ENCODE results near the gene ELOB. TPM values are rescaled to one million over a fixed set of nuclear protein-coding genes. Genes with fewer than 3 reads are reported as not detected.

ELOB gene
- total RNA-seq, 1 donor from 2014 or later, result 530 TPM

GRCh38 chr16:2752035-2752849 is 24.8 kb downstream of the ELOB start, which contains the start of gene SRRM2:
Gene SRRM2, plus strand, starts transcription at chr16:2752638. Its CDS starts 3,727 bp downstream, at chr16:2756365.
- H3K27ac ChIP-seq, result peak within 1 kb of the TSS; percentile 98
- no peaks in the 10 kb centered on the region for H3K9me3 ChIP-seq
- TF ChIP-seq POLR2AphosphoS5 (IDR thresholded peaks at IDR 0.05; ENCODE audit: insufficient read depth in 1 of 2, low read depth in 1 of 2) (peak; percentile 94 to 95), POLR2A (IDR thresholded peaks at IDR 0.05) (peak; percentile 68 to 99), CTCF (IDR thresholded peaks at IDR 0.05) (no peak)
- intact Hi-C loops (cut with DNase I), result no loop called here
- H3K4me1 ChIP-seq, result peaks cover 48% of the 10 kb centered on the region
- no peaks in the 10 kb centered on the region for H3K27me3 ChIP-seq
- peak within 1 kb of the TSS; percentile 80 to 97 for H3K4me3 ChIP-seq
- H3K36me3 ChIP-seq, result peaks cover 0 to 9% of the 10 kb centered on the region in 2 donors
- DNase-seq (ENCODE audit: extremely low spot score in 2 of 2), result peak in 1 of 2 donors; percentile 96

- intact Hi-C loops (cut with DNase I), result no loop called here
- Histone ChIP-seq H3K4me1 (peaks cover 42% of the 10 kb centered on the region), H3K4me3 (peak overlapping the region; percentile 80 to 97), H3K27ac (peak overlapping the region; percentile 98), H3K27me3 (no peaks in the 10 kb centered on the region), H3K9me3 (no peaks in the 10 kb centered on the region), H3K36me3 (peaks cover 0 to 6% of the 10 kb centered on the region in 2 donors)
- TF ChIP-seq POLR2A (IDR thresholded peaks at IDR 0.05) (no peak), CTCF (IDR thresholded peaks at IDR 0.05) (no peak), POLR2AphosphoS5 (IDR thresholded peaks at IDR 0.05; ENCODE audit: insufficient read depth in 1 of 2, low read depth in 1 of 2) (no peak)
- no peak for DNase-seq (ENCODE audit: extremely low spot score in 2 of 2)
Measured at GRCh38 chr16:2751577-2752034, 25.5 kb downstream of the ELOB start.

- Histone ChIP-seq H3K4me3 (no peak overlapping the region), H3K27me3 (no peaks in the 10 kb centered on the region), H3K36me3 (no peaks in the 10 kb centered on the region), H3K9me3 (no peaks in the 10 kb centered on the region), H3K4me1 (peaks cover 25% of the 10 kb centered on the region), H3K27ac (no peak overlapping the region)
- DNase-seq (ENCODE audit: extremely low spot score in 2 of 2), result no peak
- intact Hi-C loops (cut with DNase I), result no loop called here
- no peak for TF ChIP-seq POLR2A (IDR thresholded peaks at IDR 0.05)
- TF ChIP-seq CTCF (IDR thresholded peaks at IDR 0.05), result no peak
- no peak for TF ChIP-seq POLR2AphosphoS5 (IDR thresholded peaks at IDR 0.05; ENCODE audit: insufficient read depth in 1 of 2, low read depth in 1 of 2)
Measured at GRCh38 chr16:2749936-2750335, 27.1 kb downstream of the ELOB start.

- H3K27me3 ChIP-seq, result no peaks in the 10 kb centered on the region
- H3K36me3 ChIP-seq, result no peaks in the 10 kb centered on the region
- no peak for DNase-seq (ENCODE audit: extremely low spot score in 2 of 2)
Measured at GRCh38 chr16:2749476-2749875, 27.6 kb downstream of the ELOB start.

More at GRCh38 chr16:2749476-2749875, 27.6 kb downstream of the ELOB start:
- Histone ChIP-seq H3K4me1 (peaks cover 21% of the 10 kb centered on the region), H3K4me3 (no peak overlapping the region), H3K27ac (no peak overlapping the region), H3K9me3 (no peaks in the 10 kb centered on the region)
- intact Hi-C loops (cut with DNase I), result no loop called here
- TF ChIP-seq CTCF (IDR thresholded peaks at IDR 0.05), result no peak
- TF ChIP-seq POLR2AphosphoS5 (IDR thresholded peaks at IDR 0.05; ENCODE audit: insufficient read depth in 1 of 2, low read depth in 1 of 2), result no peak
- no peak for TF ChIP-seq POLR2A (IDR thresholded peaks at IDR 0.05)
